HFFc6 (cell line): ENCODE data around the gene MORC2. TPM values are rescaled to one million over a fixed set of nuclear protein-coding genes. Genes with fewer than 3 reads are reported as not detected.

Source experiments
- DNase-seq: peaks from one replicate; pipeline ENCODE4 v3.0.0-alpha.2; 2018
- H3K27ac Mint-ChIP-seq: 2 replicates; pipeline ENCODE4 v1.8.0; 2020; ENCODE audit warnings: mild to moderate bottlenecking, mixed read lengths
- H3K27me3 Mint-ChIP-seq: 2 replicates; pipeline ENCODE4 v1.8.0; 2021; ENCODE audit warnings: mild to moderate bottlenecking, moderate library complexity, mixed read lengths; ENCODE audit not compliant: insufficient read depth
- H3K36me3 Mint-ChIP-seq: 2 replicates; pipeline ENCODE4 v1.8.0; 2021; ENCODE audit warnings: low read depth, mixed read lengths
- H3K4me1 Mint-ChIP-seq: 2 replicates; pipeline ENCODE4 v1.8.0; 2020; ENCODE audit warnings: low read depth, mixed read lengths
- H3K4me3 Mint-ChIP-seq: 2 replicates; pipeline ENCODE4 v1.8.0; 2020; ENCODE audit warnings: mild to moderate bottlenecking, moderate library complexity, mixed read lengths
- H3K9me3 Mint-ChIP-seq: 2 replicates; pipeline ENCODE4 v1.8.0; 2020; ENCODE audit warnings: mild to moderate bottlenecking, mixed read lengths
- total RNA-seq, 6 experiments: library from RNA; stranded (reverse); fragmentation: NEBNext Ultra II Directional; extraction: Animal tissue kit (Norgen Biotek cat#: 25700); gene quantifications; 2 replicates in 1 of 6; 3 replicates in 5 of 6; pipeline ENCODE4 v1.2.3, GENCODE V29; 2021
- TF ChIP-seq, protein P1 (sequence below): fragments of 200-600 bp; sonication (generic); IDR thresholded peaks from 2 replicates; pipeline ENCODE4 v1.5.0; 2021; ENCODE audit warnings: antibody characterized with exemption, mild to moderate bottlenecking

The MORC2 gene
- total RNA-seq, 6 experiments from 2014 or later: 22.0 to 30.5 (median 24.5) TPM

DNA sequence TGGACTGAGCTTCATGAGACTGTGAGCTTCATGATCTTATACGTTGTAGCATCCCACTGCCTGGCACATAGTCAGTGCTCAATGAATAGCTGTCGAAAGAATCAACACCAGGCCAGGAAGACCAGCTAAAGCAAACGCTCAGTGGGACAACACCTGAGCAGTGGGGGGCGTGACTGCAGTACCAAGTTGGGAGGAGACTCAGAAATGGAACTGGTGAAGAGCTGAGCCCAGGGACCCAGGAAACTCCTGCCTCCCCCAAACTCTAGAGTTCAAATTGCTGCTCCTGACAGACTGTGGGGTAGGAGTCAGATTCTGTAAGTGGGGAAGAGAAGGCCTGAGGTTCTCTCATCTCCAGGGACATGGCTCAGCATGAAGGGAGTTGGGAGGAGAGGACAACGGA, 59.3 kb downstream of the MORC2 start:
- Mint-ChIP-seq H3K4me1 (no peaks in the 10 kb centered on the region), H3K4me3 (no peak overlapping the region), H3K36me3 (no peaks in the 10 kb centered on the region), H3K9me3 (no peaks in the 10 kb centered on the region), H3K27me3 (peaks cover 3% of the 10 kb centered on the region), H3K27ac (no peak overlapping the region)
- TF ChIP-seq, protein P1, sequence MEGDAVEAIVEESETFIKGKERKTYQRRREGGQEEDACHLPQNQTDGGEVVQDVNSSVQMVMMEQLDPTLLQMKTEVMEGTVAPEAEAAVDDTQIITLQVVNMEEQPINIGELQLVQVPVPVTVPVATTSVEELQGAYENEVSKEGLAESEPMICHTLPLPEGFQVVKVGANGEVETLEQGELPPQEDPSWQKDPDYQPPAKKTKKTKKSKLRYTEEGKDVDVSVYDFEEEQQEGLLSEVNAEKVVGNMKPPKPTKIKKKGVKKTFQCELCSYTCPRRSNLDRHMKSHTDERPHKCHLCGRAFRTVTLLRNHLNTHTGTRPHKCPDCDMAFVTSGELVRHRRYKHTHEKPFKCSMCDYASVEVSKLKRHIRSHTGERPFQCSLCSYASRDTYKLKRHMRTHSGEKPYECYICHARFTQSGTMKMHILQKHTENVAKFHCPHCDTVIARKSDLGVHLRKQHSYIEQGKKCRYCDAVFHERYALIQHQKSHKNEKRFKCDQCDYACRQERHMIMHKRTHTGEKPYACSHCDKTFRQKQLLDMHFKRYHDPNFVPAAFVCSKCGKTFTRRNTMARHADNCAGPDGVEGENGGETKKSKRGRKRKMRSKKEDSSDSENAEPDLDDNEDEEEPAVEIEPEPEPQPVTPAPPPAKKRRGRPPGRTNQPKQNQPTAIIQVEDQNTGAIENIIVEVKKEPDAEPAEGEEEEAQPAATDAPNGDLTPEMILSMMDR: no peak
- DNase-seq: no peak

DNA sequence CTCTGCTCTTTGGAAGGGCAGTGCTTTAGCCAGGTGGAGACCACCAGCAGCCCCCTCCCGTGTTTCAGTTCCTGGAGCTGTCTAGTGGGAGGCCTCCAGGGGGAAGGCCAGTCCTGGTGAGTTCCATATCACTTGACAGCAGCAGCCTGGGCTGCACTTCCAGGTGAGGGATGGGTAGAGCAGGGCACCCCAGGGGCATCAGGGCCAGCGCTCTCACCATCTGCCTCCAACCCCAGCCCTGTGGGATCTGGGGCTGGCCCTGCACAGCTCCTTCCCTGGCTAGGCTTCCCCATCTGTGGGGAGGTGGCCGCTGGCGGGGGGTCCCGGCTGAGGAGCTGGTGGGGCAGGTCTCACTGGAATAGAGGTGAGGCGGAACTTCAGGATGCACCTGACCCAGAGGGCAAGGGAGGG, 60.5 kb downstream of the MORC2 start:
- TF ChIP-seq, protein P1: no peak
- Mint-ChIP-seq H3K4me3 (no peak overlapping the region), H3K9me3 (no peaks in the 10 kb centered on the region), H3K4me1 (no peaks in the 10 kb centered on the region), H3K27me3 (peaks cover 3% of the 10 kb centered on the region), H3K36me3 (no peaks in the 10 kb centered on the region), H3K27ac (no peak overlapping the region)
- no peak for DNase-seq

DNA sequence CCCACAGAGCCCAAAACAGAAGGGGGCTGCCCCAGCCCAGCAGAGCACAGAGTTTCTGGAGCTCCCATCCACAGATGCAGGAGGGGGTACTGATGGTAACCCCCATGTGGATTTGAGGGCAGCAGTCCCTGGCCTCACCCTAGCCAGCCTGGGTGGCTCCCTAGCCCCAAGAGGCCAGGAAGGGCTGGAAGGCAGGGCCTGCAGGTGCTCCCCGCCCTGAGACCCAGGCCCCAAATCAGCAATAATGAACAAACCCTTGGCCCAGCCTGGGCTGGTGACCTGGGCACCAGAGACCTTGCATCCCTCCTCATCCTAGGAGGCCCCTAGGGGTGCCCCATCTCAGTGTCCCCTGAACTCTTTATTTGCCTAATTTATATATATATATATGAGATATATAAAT, 61.6 kb downstream of the MORC2 start:
- Mint-ChIP-seq H3K27ac (no peak overlapping the region), H3K4me3 (no peak overlapping the region), H3K27me3 (peaks cover 3% of the 10 kb centered on the region), H3K9me3 (no peaks in the 10 kb centered on the region), H3K36me3 (no peaks in the 10 kb centered on the region), H3K4me1 (no peaks in the 10 kb centered on the region)
- TF ChIP-seq, protein P1: no peak
- DNase-seq: no peak

DNA sequence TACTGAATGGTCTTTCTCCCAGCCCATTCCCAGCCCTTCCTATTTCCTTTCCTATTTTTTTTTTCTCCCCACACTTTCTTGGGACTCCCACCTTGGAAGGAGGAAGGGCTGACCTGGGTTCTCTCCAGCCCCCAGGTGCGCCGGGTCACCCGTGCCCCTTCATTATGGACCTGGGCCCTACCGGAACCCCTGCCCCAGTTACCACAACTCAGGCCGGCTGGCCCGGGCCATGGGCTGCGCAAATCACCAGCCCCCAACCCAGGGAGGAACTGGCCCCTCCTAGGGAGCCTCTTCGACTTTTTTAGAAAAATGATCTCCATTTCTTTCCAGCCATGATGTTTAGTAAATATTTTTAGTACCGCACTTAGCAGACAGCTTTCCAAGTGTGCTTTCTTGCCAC, 62.2 kb downstream of the MORC2 start:
- TF ChIP-seq, protein P1: no peak
- H3K9me3 Mint-ChIP-seq: no peaks in the 10 kb centered on the region

DNA sequence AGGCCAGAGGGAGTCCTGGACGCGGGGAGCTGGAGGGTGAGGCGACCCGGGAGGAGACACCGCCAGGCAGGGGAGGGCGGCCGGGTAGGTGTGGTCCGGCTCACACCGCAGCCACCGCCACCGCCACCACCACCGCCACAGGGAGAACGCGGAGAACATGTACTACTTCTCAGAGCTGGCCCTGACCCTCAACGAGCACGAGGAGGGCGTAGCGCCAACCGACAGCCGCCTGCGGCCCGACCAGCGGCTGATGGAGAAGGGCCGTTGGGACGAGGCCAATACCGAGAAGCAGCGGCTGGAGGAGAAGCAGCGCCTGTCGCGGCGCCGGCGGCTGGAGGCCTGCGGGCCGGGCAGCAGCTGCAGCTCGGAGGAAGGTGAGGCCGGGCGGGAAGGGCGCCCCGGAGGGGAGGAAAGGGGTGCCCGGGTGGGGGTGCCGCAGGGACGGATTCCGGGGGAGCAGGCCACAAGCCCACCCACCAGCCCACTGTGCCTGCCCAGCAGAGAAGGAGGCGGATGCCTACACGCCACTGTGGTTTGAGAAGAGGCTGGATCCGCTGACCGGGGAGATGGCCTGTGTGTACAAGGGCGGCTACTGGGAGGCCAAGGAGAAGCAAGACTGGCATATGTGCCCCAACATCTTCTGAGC, 62.8 kb downstream of the MORC2 start:
- TF ChIP-seq, protein P1: no peak
- Mint-ChIP-seq H3K27ac (no peak overlapping the region), H3K36me3 (no peaks in the 10 kb centered on the region), H3K9me3 (no peaks in the 10 kb centered on the region), H3K4me3 (no peak overlapping the region), H3K4me1 (no peaks in the 10 kb centered on the region), H3K27me3 (peaks cover 3% of the 10 kb centered on the region)
- no peak for DNase-seq

More for the DNA sequence above, 62.2 kb downstream of the MORC2 start:
- Mint-ChIP-seq H3K4me1 (no peaks in the 10 kb centered on the region), H3K36me3 (no peaks in the 10 kb centered on the region), H3K27ac (no peak overlapping the region), H3K27me3 (peaks cover 3% of the 10 kb centered on the region), H3K4me3 (no peak overlapping the region)
- no peak for DNase-seq
